Neural progenitor cell (in vitro differentiated cells): ENCODE data around the gene ZCCHC14. TPM values are rescaled to one million over a fixed set of nuclear protein-coding genes. Genes with fewer than 3 reads are reported as not detected.
"Not testable (repeated sequence)": the region's sequence is repeated elsewhere in the genome, so short reads cannot be mapped to it uniquely, and the experiment has no call there.

Experiments
- DNase-seq: peaks from one replicate; pipeline ENCODE4 v3.0.0-alpha.2; 2016; ENCODE audit warnings: low spot score
- H2AFZ ChIP-seq: fragments of 200-600 bp; sonication (generic); replicated peaks from 2 replicates; pipeline ENCODE4 v1.6.1; 2016; ENCODE audit warnings: antibody characterized with exemption
- H3F3A ChIP-seq: fragments of 200-600 bp; sonication (generic); 2 replicates; pipeline ENCODE4 v1.6.1; 2016; ENCODE audit warnings: antibody characterized with exemption, low read depth
- H3K27ac ChIP-seq: fragments of 200-600 bp; sonication (generic); 2 replicates; pipeline ENCODE4 v1.5.1; 2016; ENCODE audit warnings: mild to moderate bottlenecking
- H3K27me3 ChIP-seq: fragments of 200-600 bp; sonication (generic); 2 replicates; pipeline ENCODE4 v1.6.1; 2016; ENCODE audit warnings: mild to moderate bottlenecking, moderate library complexity
- H3K36me3 ChIP-seq: fragments of 200-600 bp; sonication (generic); 2 replicates; pipeline ENCODE4 v1.5.1; 2016
- H3K4me1 ChIP-seq: fragments of 200-600 bp; sonication (generic); 2 replicates; pipeline ENCODE4 v1.6.1; 2016; ENCODE audit warnings: mixed run types
- H3K4me2 ChIP-seq: fragments of 200-600 bp; sonication (generic); 2 replicates; pipeline ENCODE4 v1.6.1; 2016
- H3K4me3 ChIP-seq: fragments of 200-600 bp; sonication (generic); 2 replicates; pipeline ENCODE4 v1.5.1; 2016
- H3K79me2 ChIP-seq: fragments of 200-600 bp; sonication (generic); 2 replicates; pipeline ENCODE4 v1.6.1; 2016; ENCODE audit warnings: low read depth
- H3K9ac ChIP-seq: fragments of 200-600 bp; sonication (generic); 2 replicates; pipeline ENCODE4 v1.6.1; 2016
- H3K9me3 ChIP-seq: fragments of 200-600 bp; sonication (generic); 2 replicates; pipeline ENCODE4 v1.5.1; 2016; ENCODE audit warnings: low read depth
- H4K20me1 ChIP-seq: fragments of 200-600 bp; sonication (generic); 2 replicates; pipeline ENCODE4 v1.6.1; 2016; ENCODE audit warnings: low read depth
- H3K27ac Mint-ChIP-seq: 3 replicates; pipeline ENCODE4 v1.8.0; 2021; ENCODE audit warnings: mixed read lengths
- H3K27me3 Mint-ChIP-seq: 2 replicates; pipeline ENCODE4 v1.8.0; 2022; ENCODE audit warnings: low read depth, mild to moderate bottlenecking, inconsistent platforms, moderate library complexity, mixed read lengths; ENCODE audit not compliant: insufficient read depth
- H3K36me3 Mint-ChIP-seq: 3 replicates; pipeline ENCODE4 v1.8.0; 2021; ENCODE audit warnings: mixed read lengths
- H3K4me1 Mint-ChIP-seq: 3 replicates; pipeline ENCODE4 v1.8.0; 2021; ENCODE audit warnings: mixed read lengths
- H3K4me3 Mint-ChIP-seq: 3 replicates; pipeline ENCODE4 v1.8.0; 2021; ENCODE audit warnings: mild to moderate bottlenecking, moderate library complexity, mixed read lengths
- H3K9me3 Mint-ChIP-seq: 3 replicates; pipeline ENCODE4 v1.8.0; 2020; ENCODE audit warnings: mixed read lengths
- EZH2 ChIP-seq: fragments of 200-600 bp; sonication (generic); IDR thresholded peaks from 2 replicates; pipeline ENCODE4 v1.6.1; 2017; ENCODE audit warnings: antibody characterized with exemption, mild to moderate bottlenecking, moderate library complexity
- EZH2phosphoT487 ChIP-seq: fragments of 200-600 bp; sonication (generic); IDR thresholded peaks from 2 replicates; pipeline ENCODE4 v1.6.1; 2017; ENCODE audit warnings: antibody characterized with exemption
- total RNA-seq: library from RNA; depleted of rRNA; stranded (reverse); fragments of >200 nt; gene quantifications from 2 replicates; pipeline ENCODE4 v1.2.3, GENCODE V29; 2015; ENCODE audit warnings: low replicate concordance
- TF ChIP-seq, protein P1 (sequence below): fragments of 200-600 bp; sonication (generic); IDR thresholded peaks from 2 replicates; pipeline ENCODE4 v1.5.1; 2017; ENCODE audit warnings: antibody characterized with exemption, mild to moderate bottlenecking

ZCCHC14 gene
- total RNA-seq, 1 donor from 2014 or later: 10.3 TPM

GRCh38 chr16:87524407-87524806 lies 31.6 kb upstream of the ZCCHC14 start:
- no peaks in the 10 kb centered on the region for H4K20me1 ChIP-seq
- no peak overlapping the region for H3K4me3 ChIP-seq
- TF ChIP-seq, protein P1, sequence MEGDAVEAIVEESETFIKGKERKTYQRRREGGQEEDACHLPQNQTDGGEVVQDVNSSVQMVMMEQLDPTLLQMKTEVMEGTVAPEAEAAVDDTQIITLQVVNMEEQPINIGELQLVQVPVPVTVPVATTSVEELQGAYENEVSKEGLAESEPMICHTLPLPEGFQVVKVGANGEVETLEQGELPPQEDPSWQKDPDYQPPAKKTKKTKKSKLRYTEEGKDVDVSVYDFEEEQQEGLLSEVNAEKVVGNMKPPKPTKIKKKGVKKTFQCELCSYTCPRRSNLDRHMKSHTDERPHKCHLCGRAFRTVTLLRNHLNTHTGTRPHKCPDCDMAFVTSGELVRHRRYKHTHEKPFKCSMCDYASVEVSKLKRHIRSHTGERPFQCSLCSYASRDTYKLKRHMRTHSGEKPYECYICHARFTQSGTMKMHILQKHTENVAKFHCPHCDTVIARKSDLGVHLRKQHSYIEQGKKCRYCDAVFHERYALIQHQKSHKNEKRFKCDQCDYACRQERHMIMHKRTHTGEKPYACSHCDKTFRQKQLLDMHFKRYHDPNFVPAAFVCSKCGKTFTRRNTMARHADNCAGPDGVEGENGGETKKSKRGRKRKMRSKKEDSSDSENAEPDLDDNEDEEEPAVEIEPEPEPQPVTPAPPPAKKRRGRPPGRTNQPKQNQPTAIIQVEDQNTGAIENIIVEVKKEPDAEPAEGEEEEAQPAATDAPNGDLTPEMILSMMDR: no peak
- TF ChIP-seq EZH2phosphoT487 (no peak), EZH2 (no peak)
- H3K4me1 Mint-ChIP-seq: peaks cover 1% of the 10 kb centered on the region
- no peaks in the 10 kb centered on the region for H3K79me2 ChIP-seq
- no peak overlapping the region for H3K27ac ChIP-seq
- no peak overlapping the region for H3K9ac ChIP-seq
- H3K36me3 ChIP-seq: no peaks in the 10 kb centered on the region
- no peak overlapping the region for H3K27ac Mint-ChIP-seq
- no peaks in the 10 kb centered on the region for H3K36me3 Mint-ChIP-seq
- no peaks in the 10 kb centered on the region for H3K27me3 ChIP-seq
- H3K4me3 Mint-ChIP-seq: no peak overlapping the region
- H3K4me1 ChIP-seq: no peaks in the 10 kb centered on the region
- no peak overlapping the region for H3K4me2 ChIP-seq
- H3K27me3 Mint-ChIP-seq: peaks cover 6% of the 10 kb centered on the region
- no peaks in the 10 kb centered on the region for H3K9me3 ChIP-seq
- no peaks in the 10 kb centered on the region for H3F3A ChIP-seq
- no peak overlapping the region for H2AFZ ChIP-seq
- H3K9me3 Mint-ChIP-seq: peaks cover 5% of the 10 kb centered on the region
- no peak for DNase-seq

DNA sequence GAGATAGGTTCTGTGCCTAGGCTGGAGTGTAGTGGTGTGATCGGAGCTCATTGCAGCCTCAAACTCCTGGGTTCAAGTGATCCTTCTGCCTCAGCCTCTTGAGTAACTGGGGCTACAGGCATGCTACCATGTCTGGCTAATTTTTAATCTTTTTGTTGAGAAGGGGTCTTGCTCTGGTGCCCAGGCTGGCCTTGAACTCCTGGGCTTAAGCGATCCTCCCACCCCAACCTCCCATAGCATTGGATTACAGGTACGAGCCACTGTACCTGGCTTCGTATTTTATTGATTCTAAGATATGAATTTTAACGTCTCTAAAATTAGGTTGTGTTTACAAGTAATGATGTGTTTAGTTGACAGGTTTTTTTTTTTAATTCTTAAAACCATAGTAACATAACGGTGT lies 30.8 kb upstream of the ZCCHC14 start:
- H3K27me3 Mint-ChIP-seq, H3K79me2 ChIP-seq, H4K20me1 ChIP-seq, H3K4me3 ChIP-seq, H3K4me2 ChIP-seq, DNase-seq, H3K27ac ChIP-seq, H3K27me3 ChIP-seq, H3K4me1 Mint-ChIP-seq, H3K9me3 Mint-ChIP-seq, H3K9me3 ChIP-seq, H3K27ac Mint-ChIP-seq, H3K4me3 Mint-ChIP-seq, H3K36me3 ChIP-seq, H2AFZ ChIP-seq, H3K4me1 ChIP-seq, H3K36me3 Mint-ChIP-seq, H3F3A ChIP-seq, H3K9ac ChIP-seq: not testable (repeated sequence)

DNA sequence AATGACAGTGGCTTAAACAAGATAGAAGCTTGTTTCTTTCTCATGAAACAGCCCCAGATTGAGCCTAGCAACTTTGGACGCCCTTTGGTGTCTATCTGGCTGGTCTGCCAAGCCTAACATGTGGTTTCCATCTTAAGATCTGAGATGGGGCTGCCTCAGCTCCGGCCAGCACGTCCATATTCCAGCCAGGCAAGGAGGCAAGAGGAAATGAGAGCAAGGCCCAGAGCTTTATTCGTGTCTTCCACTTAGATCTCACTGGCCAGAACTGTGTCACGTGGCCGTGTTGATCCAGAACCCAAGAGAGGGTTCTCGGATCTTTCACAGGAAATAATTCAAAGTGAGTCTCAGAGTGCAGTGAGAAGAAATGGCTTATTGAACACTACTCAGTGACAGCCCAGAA lies 28.9 kb upstream of the ZCCHC14 start:
- H3K4me3 ChIP-seq, H3K4me1 ChIP-seq, H2AFZ ChIP-seq, H3K4me3 Mint-ChIP-seq, H3K9ac ChIP-seq, H3K79me2 ChIP-seq, H3K4me2 ChIP-seq, H3K36me3 ChIP-seq, H3K9me3 Mint-ChIP-seq, H3K27ac ChIP-seq, H4K20me1 ChIP-seq, H3F3A ChIP-seq, H3K36me3 Mint-ChIP-seq, H3K9me3 ChIP-seq, DNase-seq, H3K27ac Mint-ChIP-seq, H3K27me3 ChIP-seq, H3K27me3 Mint-ChIP-seq, H3K4me1 Mint-ChIP-seq: not testable (repeated sequence)

DNA sequence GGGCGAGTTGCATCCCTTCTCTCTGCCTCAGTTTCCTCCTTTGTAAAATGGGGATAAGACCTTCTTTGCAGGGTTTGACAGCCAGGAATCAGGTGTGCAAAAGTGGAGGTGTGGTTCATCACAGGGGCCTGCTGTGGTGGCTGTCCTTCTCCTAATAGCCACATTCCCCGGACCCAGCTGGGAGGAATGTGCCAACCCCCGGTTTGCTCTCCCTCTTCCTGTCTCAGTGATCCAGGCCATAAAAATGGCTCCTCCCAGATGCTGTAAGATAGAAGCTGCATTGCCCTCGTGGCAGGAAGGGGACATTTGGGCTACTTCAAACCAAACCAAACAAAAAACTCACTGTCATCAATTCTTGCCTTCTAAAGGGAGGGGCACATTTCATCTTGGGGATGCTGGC lies 26.3 kb upstream of the ZCCHC14 start:
- not testable (repeated sequence) for H3K36me3 Mint-ChIP-seq, DNase-seq, H3K4me3 Mint-ChIP-seq, H3K36me3 ChIP-seq, H3K4me3 ChIP-seq, H3K27me3 Mint-ChIP-seq, H3K27me3 ChIP-seq, H2AFZ ChIP-seq, H3K9me3 Mint-ChIP-seq, H4K20me1 ChIP-seq, H3K4me2 ChIP-seq, H3K9me3 ChIP-seq, H3K79me2 ChIP-seq, H3K9ac ChIP-seq, H3K27ac ChIP-seq, H3K27ac Mint-ChIP-seq, H3F3A ChIP-seq
- H3K4me1 ChIP-seq: peaks cover 14% of the 10 kb centered on the region
- peaks cover 14% of the 10 kb centered on the region for H3K4me1 Mint-ChIP-seq

GRCh38 chr16:87518430-87519051 lies 25.7 kb upstream of the ZCCHC14 start:
- not testable (repeated sequence) for H3K9me3 Mint-ChIP-seq, H3K36me3 ChIP-seq, H4K20me1 ChIP-seq, DNase-seq, H3K27ac Mint-ChIP-seq, H3K79me2 ChIP-seq, H3K4me2 ChIP-seq, H2AFZ ChIP-seq, H3K4me3 ChIP-seq, H3K27me3 Mint-ChIP-seq, H3K9me3 ChIP-seq, H3K27me3 ChIP-seq, H3K4me3 Mint-ChIP-seq, H3K27ac ChIP-seq, H3K36me3 Mint-ChIP-seq, H3F3A ChIP-seq, H3K9ac ChIP-seq
- peaks cover 14% of the 10 kb centered on the region for H3K4me1 ChIP-seq
- H3K4me1 Mint-ChIP-seq: peaks cover 14% of the 10 kb centered on the region

GRCh38 chr16:87517610-87518429 lies 25.0 kb upstream of the ZCCHC14 start:
- not testable (repeated sequence) for H3K4me3 Mint-ChIP-seq, H3F3A ChIP-seq, H3K36me3 Mint-ChIP-seq, H3K27ac Mint-ChIP-seq, H3K9me3 ChIP-seq, H3K27me3 ChIP-seq, H2AFZ ChIP-seq, H3K27ac ChIP-seq, H3K36me3 ChIP-seq, H3K4me3 ChIP-seq, H3K9me3 Mint-ChIP-seq, H3K79me2 ChIP-seq, DNase-seq, H3K9ac ChIP-seq, H3K4me2 ChIP-seq, H4K20me1 ChIP-seq, H3K27me3 Mint-ChIP-seq
- H3K4me1 ChIP-seq: peaks cover 14% of the 10 kb centered on the region
- peaks cover 14% of the 10 kb centered on the region for H3K4me1 Mint-ChIP-seq
